ENCODE measurements around the gene VSTM2L.

DNA sequence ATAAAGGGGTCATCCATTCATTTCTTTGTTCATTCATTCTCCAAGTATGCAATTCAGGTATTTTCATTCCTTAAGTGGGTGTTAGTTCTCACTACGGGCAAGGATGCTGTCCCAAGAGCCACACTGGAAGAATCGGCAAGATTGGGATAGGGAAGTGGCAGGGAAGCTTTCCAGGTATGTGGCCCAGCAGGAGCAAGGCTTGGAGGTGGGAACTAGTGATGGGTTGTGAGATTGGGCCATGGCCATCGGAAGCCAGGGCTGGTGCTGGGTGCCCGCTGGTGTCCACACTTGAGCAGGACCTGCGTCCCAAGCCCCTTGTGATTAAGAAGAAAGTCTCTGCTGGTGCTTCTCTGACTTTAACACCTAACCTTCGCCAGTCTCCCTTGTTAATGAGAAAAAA is 15.1 kb downstream of the VSTM2L start:
- no peak for TF ChIP-seq POLR2AphosphoS5 (IDR thresholded peaks at IDR 0.05; ENCODE audit: low read depth, low read length)
- TF ChIP-seq TAF1 (IDR thresholded peaks at IDR 0.05; ENCODE audit: borderline replicate concordance, insufficient read depth, low read length), result no peak
- TF ChIP-seq, protein P1, sequence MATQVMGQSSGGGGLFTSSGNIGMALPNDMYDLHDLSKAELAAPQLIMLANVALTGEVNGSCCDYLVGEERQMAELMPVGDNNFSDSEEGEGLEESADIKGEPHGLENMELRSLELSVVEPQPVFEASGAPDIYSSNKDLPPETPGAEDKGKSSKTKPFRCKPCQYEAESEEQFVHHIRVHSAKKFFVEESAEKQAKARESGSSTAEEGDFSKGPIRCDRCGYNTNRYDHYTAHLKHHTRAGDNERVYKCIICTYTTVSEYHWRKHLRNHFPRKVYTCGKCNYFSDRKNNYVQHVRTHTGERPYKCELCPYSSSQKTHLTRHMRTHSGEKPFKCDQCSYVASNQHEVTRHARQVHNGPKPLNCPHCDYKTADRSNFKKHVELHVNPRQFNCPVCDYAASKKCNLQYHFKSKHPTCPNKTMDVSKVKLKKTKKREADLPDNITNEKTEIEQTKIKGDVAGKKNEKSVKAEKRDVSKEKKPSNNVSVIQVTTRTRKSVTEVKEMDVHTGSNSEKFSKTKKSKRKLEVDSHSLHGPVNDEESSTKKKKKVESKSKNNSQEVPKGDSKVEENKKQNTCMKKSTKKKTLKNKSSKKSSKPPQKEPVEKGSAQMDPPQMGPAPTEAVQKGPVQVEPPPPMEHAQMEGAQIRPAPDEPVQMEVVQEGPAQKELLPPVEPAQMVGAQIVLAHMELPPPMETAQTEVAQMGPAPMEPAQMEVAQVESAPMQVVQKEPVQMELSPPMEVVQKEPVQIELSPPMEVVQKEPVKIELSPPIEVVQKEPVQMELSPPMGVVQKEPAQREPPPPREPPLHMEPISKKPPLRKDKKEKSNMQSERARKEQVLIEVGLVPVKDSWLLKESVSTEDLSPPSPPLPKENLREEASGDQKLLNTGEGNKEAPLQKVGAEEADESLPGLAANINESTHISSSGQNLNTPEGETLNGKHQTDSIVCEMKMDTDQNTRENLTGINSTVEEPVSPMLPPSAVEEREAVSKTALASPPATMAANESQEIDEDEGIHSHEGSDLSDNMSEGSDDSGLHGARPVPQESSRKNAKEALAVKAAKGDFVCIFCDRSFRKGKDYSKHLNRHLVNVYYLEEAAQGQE (IDR thresholded peaks at IDR 0.05; ENCODE audit: insufficient read depth in 1 of 2, low read depth in 2 of 2, low read length in 2 of 2), result no peak
- TF ChIP-seq SIN3A (IDR thresholded peaks at IDR 0.05; ENCODE audit: borderline replicate concordance, insufficient read depth, low read length), result no peak
